Activated CD4-positive, alpha-beta memory T cell treated with anti-CD3 and anti-CD28 coated beads, Interleukin-2, amount 10 ng/mL, durations not matched to agents 7 days and 5 days (primary cell): ENCODE data around the gene NCOA7. TPM values are rescaled to one million over a fixed set of nuclear protein-coding genes. Genes with fewer than 3 reads are reported as not detected.
"Not testable (repeated sequence)": the region's sequence is repeated elsewhere in the genome, so short reads cannot be mapped to it uniquely, and the experiment has no call there.

ENCODE experiments used
- CTCF ChIA-PET: fragments of 350-600 bp; sonication (Branson Sonifier 250); formaldehyde crosslinking; loops from one replicate; lab custom pipeline; 2021; ENCODE audit warnings: antibody characterized with exemption, inconsistent platforms; lab: Charles Lee
- POLR2A ChIA-PET: fragments of 350-600 bp; sonication (Branson Sonifier 250); formaldehyde crosslinking; loops from one replicate; lab custom pipeline; 2021; ENCODE audit warnings: antibody characterized with exemption; lab: Charles Lee
- DNase-seq: peaks from one replicate; pipeline ENCODE4 v3.0.0-alpha.2; 2020
- H3K27ac Mint-ChIP-seq: one replicate; pipeline ENCODE4 v1.8.0; 2021; ENCODE audit warnings: mild to moderate bottlenecking, mixed read lengths
- H3K27me3 Mint-ChIP-seq: one replicate; pipeline ENCODE4 v1.8.0; 2021; ENCODE audit warnings: mixed read lengths
- H3K36me3 Mint-ChIP-seq: one replicate; pipeline ENCODE4 v1.8.0; 2021; ENCODE audit warnings: low read depth, mixed read lengths
- H3K4me1 Mint-ChIP-seq: one replicate; pipeline ENCODE4 v1.8.0; 2021; ENCODE audit warnings: mixed read lengths
- H3K4me3 Mint-ChIP-seq: one replicate; pipeline ENCODE4 v1.8.0; 2021; ENCODE audit warnings: mild to moderate bottlenecking, mixed read lengths
- H3K9me3 Mint-ChIP-seq: one replicate; pipeline ENCODE4 v1.8.0; 2021; ENCODE audit warnings: mixed read lengths
- total RNA-seq, 2 experiments: library from RNA; stranded (reverse); gene quantifications; one replicate each; pipeline ENCODE4 v1.2.3, GENCODE V29; 2021

NCOA7 gene
- total RNA-seq, 2 experiments from 2014 or later: 45.2 to 49.9 TPM

- POLR2A ChIA-PET: no interaction called here
Measured at GRCh38 chr6:125968493-125968892, 177.7 kb downstream of the NCOA7 start.

GRCh38 chr6:125970760-125971159 is 180.0 kb downstream of the NCOA7 start:
- CTCF ChIA-PET: interaction anchor here (0.9 to 3.0 kb wide), 7 partner anchors 14 to 659 kb away, joined by 3 to 18 read pairs (median 5); partner anchors contain the start of genes HINT3 and NCOA7
- Mint-ChIP-seq H3K9me3 (no peaks in the 10 kb centered on the region), H3K36me3 (peaks cover 26% of the 10 kb centered on the region), H3K4me1 (peaks cover 5% of the 10 kb centered on the region), H3K27me3 (no peaks in the 10 kb centered on the region), H3K27ac (no peak overlapping the region), H3K4me3 (no peak overlapping the region)
- no peak for DNase-seq
- POLR2A ChIA-PET: interaction anchor here (0.6 to 1.9 kb wide), 5 partner anchors 10 to 189 kb away, joined by 3 to 6 read pairs (median 4); partner anchors contain the start of gene HINT3

More at GRCh38 chr6:125968493-125968892, 177.7 kb downstream of the NCOA7 start:
- no peak for DNase-seq
- no peak overlapping the region for H3K27ac Mint-ChIP-seq
- H3K9me3 Mint-ChIP-seq: no peaks in the 10 kb centered on the region
- H3K4me1 Mint-ChIP-seq: no peaks in the 10 kb centered on the region
- H3K36me3 Mint-ChIP-seq: peaks cover 19% of the 10 kb centered on the region
- H3K4me3 Mint-ChIP-seq: no peak overlapping the region
- no peaks in the 10 kb centered on the region for H3K27me3 Mint-ChIP-seq
- CTCF ChIA-PET: interaction anchor here (1.6 kb wide), 1 partner anchor 12 kb away, joined by 13 read pairs; the partner anchor contains the start of gene HINT3

- H3K4me1 Mint-ChIP-seq, CTCF ChIA-PET, H3K9me3 Mint-ChIP-seq, H3K4me3 Mint-ChIP-seq, POLR2A ChIA-PET, H3K27me3 Mint-ChIP-seq, H3K27ac Mint-ChIP-seq, DNase-seq: not testable (repeated sequence)
- H3K36me3 Mint-ChIP-seq: peaks cover 23% of the 10 kb centered on the region
Measured at GRCh38 chr6:125972478-125972877, 181.7 kb downstream of the NCOA7 start.

- H3K27ac Mint-ChIP-seq: no peak overlapping the region
- no peak for DNase-seq
- no peaks in the 10 kb centered on the region for H3K27me3 Mint-ChIP-seq
- peaks cover 10% of the 10 kb centered on the region for H3K36me3 Mint-ChIP-seq
- POLR2A ChIA-PET: interaction anchor here (1.7 to 3.7 kb wide), 4 partner anchors 12 to 193 kb away, joined by 7 to 16 read pairs (median 8); partner anchors contain the start of genes NCOA7 and TRMT11
- CTCF ChIA-PET: interaction anchor here (0.6 to 4.1 kb wide), 25 partner anchors 9 to 673 kb away, joined by 3 to 41 read pairs (median 4); partner anchors contain the start of genes HDDC2, HINT3, NCOA7 and TRMT11
- H3K4me1 Mint-ChIP-seq: peaks cover 5% of the 10 kb centered on the region
- no peaks in the 10 kb centered on the region for H3K9me3 Mint-ChIP-seq
- H3K4me3 Mint-ChIP-seq: no peak overlapping the region
Measured at GRCh38 chr6:125974214-125974866, 183.6 kb downstream of the NCOA7 start.

GRCh38 chr6:125979101-125979500 is 188.3 kb downstream of the NCOA7 start:
- Mint-ChIP-seq H3K36me3 (peaks cover 6% of the 10 kb centered on the region), H3K27ac (no peak overlapping the region), H3K27me3 (no peaks in the 10 kb centered on the region), H3K4me3 (no peak overlapping the region), H3K9me3 (no peaks in the 10 kb centered on the region), H3K4me1 (peaks cover 5% of the 10 kb centered on the region)
- no peak for DNase-seq
- ChIA-PET POLR2A (interaction anchor here (1.2 kb wide), 1 partner anchor 678 kb away, joined by 3 read pairs; no protein-coding TSS in a partner anchor), CTCF (no interaction called here)

Other genes starting within 250 kb of the NCOA7 start
- not detected for gene HEY2, start 41.3 kb upstream of the NCOA7 start, total RNA-seq
- gene HINT3, start 165.8 kb downstream of the NCOA7 start, total RNA-seq: 10 to 100 TPM; 11.0 to 11.7 TPM
- 10 to 100 TPM; 17.6 to 19.2 TPM for gene TRMT11, start 195.6 kb downstream of the NCOA7 start, total RNA-seq